K562 (cell line): ENCODE data around the gene GINS1. TPM values are rescaled to one million over a fixed set of nuclear protein-coding genes. Genes with fewer than 3 reads are reported as not detected.
A peak's percentile ranks its signal among the peaks of the same experiment; 100 is the strongest.

ENCODE experiments used
- C11orf30 ChIP-seq: fragments of 450-650 bp; IDR thresholded peaks from 2 replicates; pipeline ENCODE4 v1.6.1; 2016; ENCODE audit warnings: low read depth, mild to moderate bottlenecking
- CC2D1A ChIP-seq: fragments of 450-650 bp; IDR thresholded peaks from 2 replicates; pipeline ENCODE4 v1.6.1; 2017; ENCODE audit warnings: mild to moderate bottlenecking
- HDGF ChIP-seq: fragments of 450-650 bp; IDR thresholded peaks from 2 replicates; pipeline ENCODE4 v1.6.1; 2016
- IRF2 ChIP-seq: sonication (generic); formaldehyde crosslinking; IDR thresholded peaks from 2 replicates; pipeline ENCODE4 v1.8.1; 2022; ENCODE audit warnings: mild to moderate bottlenecking, missing genetic modification reagents
- MAX ChIP-seq: sonication (generic); formaldehyde crosslinking; IDR thresholded peaks from 2 replicates; pipeline ENCODE4 v1.9.0; 2022; ENCODE audit warnings: mild to moderate bottlenecking, missing genetic modification reagents
- MNT ChIP-seq, 2 experiments: fragments of 450-650 bp; conservative IDR thresholded peaks; 2 replicates each; pipeline ENCODE4 v1.6.1; 2017; ENCODE audit warnings: mild to moderate bottlenecking in 2 of 2, moderate library complexity in 2 of 2
- NBN ChIP-seq: fragments of 450-650 bp; IDR thresholded peaks from 2 replicates; pipeline ENCODE4 v1.6.1; 2016; ENCODE audit warnings: low read depth, mild to moderate bottlenecking
- NEUROD1 ChIP-seq: fragments of 150-350 bp; IDR thresholded peaks from 2 replicates; pipeline ENCODE4 v1.6.1; 2014; ENCODE audit warnings: borderline replicate concordance, low read length, low read depth; ENCODE audit not compliant: partially characterized antibody
- OTX1 ChIP-seq: fragments of 450-650 bp; formaldehyde crosslinking; IDR thresholded peaks from 2 replicates; pipeline ENCODE4 v1.4.0; 2022; ENCODE audit warnings: mild to moderate bottlenecking
- RBM25 ChIP-seq: fragments of 200-400 bp; formaldehyde crosslinking; IDR thresholded peaks from 2 replicates; pipeline ENCODE4 v1.6.1; 2018; ENCODE audit warnings: low read length, low read depth, moderate library complexity; ENCODE audit not compliant: severe bottlenecking
- RNF2 ChIP-seq: sonication (generic); IDR thresholded peaks from 2 replicates; pipeline ENCODE4 v1.6.1; 2016
- SRSF9 ChIP-seq: fragments of 200-400 bp; formaldehyde crosslinking; IDR thresholded peaks from 2 replicates; pipeline ENCODE4 v1.6.1; 2017; ENCODE audit warnings: low read depth, low read length, borderline replicate concordance
- ZBTB5 ChIP-seq: fragments of 450-650 bp; IDR thresholded peaks from 2 replicates; pipeline ENCODE4 v1.6.1; 2017; ENCODE audit warnings: antibody characterized with exemption
- ZNF253 ChIP-seq: fragments of 250-450 bp; sonication (Bioruptor Pico); conservative IDR thresholded peaks from 2 replicates; pipeline ENCODE4 v1.6.1; 2021; ENCODE audit warnings: mild to moderate bottlenecking
- polyA plus RNA-seq, 8 experiments: library from polyadenylated mRNA; depleted of rRNA in 4 of 8; stranded (reverse) in 5 of 8; unstranded in 3 of 8; fragments of >200 nt; fragmentation: Nextera tagmentation in 2 of 8; fragmentation: Illumina TruSeq in 1 of 8; extraction: Ambion mirVana in 2 of 8; extraction: Trizol in 1 of 8; gene quantifications; 2 replicates each; pipeline versions ENCODE4 v1.2.1 to v1.2.3, GENCODE V29; 2011 to 2014; ENCODE audit warnings: inconsistent platforms in 1 of 8, missing spikeins in 1 of 8
- total RNA-seq, 7 experiments: library from RNA; depleted of rRNA in 6 of 7; stranded (reverse); fragments of >200 nt in 6 of 7; fragmentation: Illumina TruSeq in 2 of 7; extraction: Trizol in 2 of 7; gene quantifications; 2 replicates each; pipeline versions ENCODE4 v1.2.1 to v1.2.3, GENCODE V29; 2011 to 2021; ENCODE audit warnings: low replicate concordance in 1 of 7
- TF ChIP-seq, protein P1 (sequence below): IDR thresholded peaks from 3 replicates; pipeline ENCODE4 v1.6.1; 2011; ENCODE audit warnings: borderline replicate concordance, mild to moderate bottlenecking; ENCODE audit not compliant: insufficient read length, insufficient read depth
- TF ChIP-seq, protein P2 (sequence below): fragments of 450-650 bp; formaldehyde crosslinking; IDR thresholded peaks from 2 replicates; pipeline ENCODE4 v1.4.0; 2020; ENCODE audit warnings: mild to moderate bottlenecking, moderate library complexity
- TF ChIP-seq, protein P3 (sequence below), 2 experiments: fragments of 150-350 bp in 1 of 2; IDR thresholded peaks; 2 replicates each; pipeline ENCODE4 v1.6.1; 2012 to 2016; ENCODE audit warnings: low read depth in 2 of 2, low read length in 2 of 2, mild to moderate bottlenecking in 1 of 2, moderate library complexity in 1 of 2

Gene GINS1
- total and polyA plus RNA-seq, 9 of the 15 experiments (the other 6 are each of a cell fraction or from before 2014, with no cell fraction given), result 13.1 to 31.8 (median 24.1) TPM

DNA sequence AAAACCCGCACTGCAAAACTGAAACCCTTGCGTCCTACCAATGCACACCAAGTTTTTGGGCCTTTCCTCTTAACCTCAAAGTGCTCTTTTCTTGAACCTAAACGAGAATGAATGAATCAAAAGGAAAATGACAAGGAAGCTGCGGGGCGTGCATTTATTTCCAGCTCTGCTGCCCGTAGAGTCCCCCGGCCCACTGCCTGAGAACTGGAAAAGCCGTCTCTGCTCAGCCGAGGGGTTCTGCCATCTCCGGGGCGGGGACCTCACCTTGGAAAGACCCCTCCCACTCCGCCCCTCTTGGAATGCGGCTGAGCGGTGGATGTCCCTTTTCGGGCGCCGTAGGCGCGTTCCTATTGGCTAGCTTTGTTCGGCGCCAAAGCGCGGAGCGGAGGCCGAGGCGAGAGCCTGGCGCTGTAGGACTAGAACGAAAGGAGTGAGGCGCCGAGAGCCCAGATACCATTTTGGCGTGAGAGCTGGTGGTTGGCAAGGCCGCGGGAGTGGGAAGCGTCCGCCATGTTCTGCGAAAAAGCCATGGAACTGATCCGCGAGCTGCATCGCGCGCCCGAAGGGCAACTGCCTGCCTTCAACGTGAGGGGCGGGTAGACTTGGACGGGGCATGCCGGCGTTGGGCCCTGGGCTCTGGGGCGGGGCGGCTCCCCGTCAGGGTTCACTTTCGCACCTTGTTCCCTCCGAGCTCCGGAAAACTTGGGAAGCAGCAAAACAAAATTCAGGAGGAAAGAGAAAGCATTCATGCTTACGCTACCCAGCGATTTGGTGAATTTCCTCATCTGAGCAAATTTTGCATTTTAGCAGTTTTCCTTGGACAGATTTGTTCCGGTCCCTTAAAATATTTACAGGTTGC, at the start of gene GINS1 (continued):
- TF ChIP-seq MNT (conservative IDR thresholded peaks at IDR 0.05) (peak; percentile 36 to 77; a peak in 3 of 4 replicates), CC2D1A (no peak; the same call in 1 of the 2 replicates), MAX (CRISPR knock-in tag) (peak; percentile 18; the same call in 1 of the 2 replicates), SRSF9 (no peak), ZBTB5 (no peak), IRF2 (CRISPR knock-in tag) (no peak), ZNF253 (CRISPR knock-in tag) (no peak), OTX1 (CRISPR knock-in tag) (no peak), C11orf30 (peak; percentile 86), NEUROD1 (peak; percentile 42), NBN (no peak), RNF2 (0 out of 2 replicates have a peak, but pooled peaks have one; percentile 18), RBM25 (no peak), HDGF (no peak)
- TF ChIP-seq, protein P1, sequence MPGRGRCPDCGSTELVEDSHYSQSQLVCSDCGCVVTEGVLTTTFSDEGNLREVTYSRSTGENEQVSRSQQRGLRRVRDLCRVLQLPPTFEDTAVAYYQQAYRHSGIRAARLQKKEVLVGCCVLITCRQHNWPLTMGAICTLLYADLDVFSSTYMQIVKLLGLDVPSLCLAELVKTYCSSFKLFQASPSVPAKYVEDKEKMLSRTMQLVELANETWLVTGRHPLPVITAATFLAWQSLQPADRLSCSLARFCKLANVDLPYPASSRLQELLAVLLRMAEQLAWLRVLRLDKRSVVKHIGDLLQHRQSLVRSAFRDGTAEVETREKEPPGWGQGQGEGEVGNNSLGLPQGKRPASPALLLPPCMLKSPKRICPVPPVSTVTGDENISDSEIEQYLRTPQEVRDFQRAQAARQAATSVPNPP, result no peak
- TF ChIP-seq, protein P2, sequence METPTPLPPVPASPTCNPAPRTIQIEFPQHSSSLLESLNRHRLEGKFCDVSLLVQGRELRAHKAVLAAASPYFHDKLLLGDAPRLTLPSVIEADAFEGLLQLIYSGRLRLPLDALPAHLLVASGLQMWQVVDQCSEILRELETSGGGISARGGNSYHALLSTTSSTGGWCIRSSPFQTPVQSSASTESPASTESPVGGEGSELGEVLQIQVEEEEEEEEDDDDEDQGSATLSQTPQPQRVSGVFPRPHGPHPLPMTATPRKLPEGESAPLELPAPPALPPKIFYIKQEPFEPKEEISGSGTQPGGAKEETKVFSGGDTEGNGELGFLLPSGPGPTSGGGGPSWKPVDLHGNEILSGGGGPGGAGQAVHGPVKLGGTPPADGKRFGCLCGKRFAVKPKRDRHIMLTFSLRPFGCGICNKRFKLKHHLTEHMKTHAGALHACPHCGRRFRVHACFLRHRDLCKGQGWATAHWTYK (CRISPR knock-in tag), result no peak
- TF ChIP-seq, protein P3, sequence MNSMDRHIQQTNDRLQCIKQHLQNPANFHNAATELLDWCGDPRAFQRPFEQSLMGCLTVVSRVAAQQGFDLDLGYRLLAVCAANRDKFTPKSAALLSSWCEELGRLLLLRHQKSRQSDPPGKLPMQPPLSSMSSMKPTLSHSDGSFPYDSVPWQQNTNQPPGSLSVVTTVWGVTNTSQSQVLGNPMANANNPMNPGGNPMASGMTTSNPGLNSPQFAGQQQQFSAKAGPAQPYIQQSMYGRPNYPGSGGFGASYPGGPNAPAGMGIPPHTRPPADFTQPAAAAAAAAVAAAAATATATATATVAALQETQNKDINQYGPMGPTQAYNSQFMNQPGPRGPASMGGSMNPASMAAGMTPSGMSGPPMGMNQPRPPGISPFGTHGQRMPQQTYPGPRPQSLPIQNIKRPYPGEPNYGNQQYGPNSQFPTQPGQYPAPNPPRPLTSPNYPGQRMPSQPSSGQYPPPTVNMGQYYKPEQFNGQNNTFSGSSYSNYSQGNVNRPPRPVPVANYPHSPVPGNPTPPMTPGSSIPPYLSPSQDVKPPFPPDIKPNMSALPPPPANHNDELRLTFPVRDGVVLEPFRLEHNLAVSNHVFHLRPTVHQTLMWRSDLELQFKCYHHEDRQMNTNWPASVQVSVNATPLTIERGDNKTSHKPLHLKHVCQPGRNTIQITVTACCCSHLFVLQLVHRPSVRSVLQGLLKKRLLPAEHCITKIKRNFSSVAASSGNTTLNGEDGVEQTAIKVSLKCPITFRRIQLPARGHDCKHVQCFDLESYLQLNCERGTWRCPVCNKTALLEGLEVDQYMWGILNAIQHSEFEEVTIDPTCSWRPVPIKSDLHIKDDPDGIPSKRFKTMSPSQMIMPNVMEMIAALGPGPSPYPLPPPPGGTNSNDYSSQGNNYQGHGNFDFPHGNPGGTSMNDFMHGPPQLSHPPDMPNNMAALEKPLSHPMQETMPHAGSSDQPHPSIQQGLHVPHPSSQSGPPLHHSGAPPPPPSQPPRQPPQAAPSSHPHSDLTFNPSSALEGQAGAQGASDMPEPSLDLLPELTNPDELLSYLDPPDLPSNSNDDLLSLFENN (IDR thresholded peaks at IDR 0.05; ENCODE audit: low read depth in 2 of 2, low read length in 2 of 2), result no peak
